ENCODE data around the gene RSPO3.
"Not testable (repeated sequence)": the region's sequence is repeated elsewhere in the genome, so short reads cannot be mapped to it uniquely, and the experiment has no call there.

Gene RSPO3, protein sequence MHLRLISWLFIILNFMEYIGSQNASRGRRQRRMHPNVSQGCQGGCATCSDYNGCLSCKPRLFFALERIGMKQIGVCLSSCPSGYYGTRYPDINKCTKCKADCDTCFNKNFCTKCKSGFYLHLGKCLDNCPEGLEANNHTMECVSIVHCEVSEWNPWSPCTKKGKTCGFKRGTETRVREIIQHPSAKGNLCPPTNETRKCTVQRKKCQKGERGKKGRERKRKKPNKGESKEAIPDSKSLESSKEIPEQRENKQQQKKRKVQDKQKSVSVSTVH

DNA sequence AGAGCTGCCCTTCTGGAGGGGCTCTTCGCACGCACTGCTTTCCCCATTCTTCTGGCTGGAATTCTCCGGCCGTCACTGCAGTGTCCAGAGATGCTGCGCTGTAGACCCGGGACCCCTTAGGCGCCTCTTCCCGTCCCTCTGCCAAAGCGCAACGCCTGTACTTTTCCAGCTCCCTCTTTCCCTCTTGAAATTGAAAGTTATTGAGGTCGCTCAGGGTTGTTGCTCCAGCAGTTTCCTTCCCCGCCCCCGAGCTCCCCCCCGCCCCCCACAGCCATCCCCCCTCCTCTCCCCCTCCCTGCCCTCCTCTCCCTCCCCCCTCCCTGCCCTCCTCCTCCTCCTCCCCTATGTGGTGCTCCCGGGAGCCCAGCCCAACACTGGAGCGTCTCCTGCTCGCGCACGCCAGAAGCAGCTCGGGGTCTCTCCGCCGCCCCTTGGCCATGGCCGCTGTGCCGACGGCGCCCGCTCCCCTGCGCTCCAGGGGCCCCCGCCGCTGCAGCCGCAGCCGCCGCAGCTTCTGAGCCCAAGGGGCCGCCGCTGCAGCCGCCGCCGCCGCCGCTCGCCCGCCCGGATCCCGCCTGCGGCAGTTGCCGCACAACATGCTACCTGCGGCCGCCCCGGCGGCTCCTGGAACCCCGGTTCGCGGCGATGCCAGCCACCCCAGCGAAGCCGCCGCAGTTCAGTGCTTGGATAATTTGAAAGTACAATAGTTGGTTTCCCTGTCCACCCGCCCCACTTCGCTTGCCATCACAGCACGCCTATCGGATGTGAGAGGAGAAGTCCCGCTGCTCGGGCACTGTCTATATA lies at the start of gene RSPO3:
Gene RSPO3 (plus strand): TSS at position 374 of the 804 bp plus-strand sequence. CDS start 522 bp downstream, outside the sequence.
- DNase-seq = peak; percentile 2

DNA sequence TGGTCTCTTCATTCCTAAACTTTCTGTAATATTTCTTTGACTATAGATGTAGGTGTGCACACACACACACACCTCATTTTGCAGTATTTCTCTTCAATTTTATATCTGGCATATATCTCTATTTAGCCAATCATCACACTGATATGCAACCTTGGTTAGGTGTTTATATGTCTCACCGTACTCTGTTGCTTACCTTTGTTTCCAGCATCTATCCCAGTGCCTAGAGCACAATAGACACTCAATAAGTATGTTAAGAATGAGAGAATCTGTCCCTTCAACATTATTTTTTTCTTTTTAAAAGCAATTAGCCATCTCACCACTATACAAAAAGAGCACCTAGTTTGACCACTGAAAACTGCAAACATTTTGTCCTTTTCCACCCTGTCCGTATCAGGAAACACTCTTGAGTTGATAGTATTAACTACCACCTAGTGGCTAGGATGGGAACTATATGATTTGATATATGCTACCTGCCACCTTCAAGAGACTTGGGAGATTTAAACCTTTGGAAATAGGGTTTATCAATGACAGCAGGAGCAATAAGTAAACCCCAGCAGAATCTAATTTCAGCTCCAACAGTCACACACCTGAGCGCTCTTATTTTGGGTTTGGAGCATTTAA lies 48.7 kb upstream of the RSPO3 start:
- DNase-seq = no peak

DNA sequence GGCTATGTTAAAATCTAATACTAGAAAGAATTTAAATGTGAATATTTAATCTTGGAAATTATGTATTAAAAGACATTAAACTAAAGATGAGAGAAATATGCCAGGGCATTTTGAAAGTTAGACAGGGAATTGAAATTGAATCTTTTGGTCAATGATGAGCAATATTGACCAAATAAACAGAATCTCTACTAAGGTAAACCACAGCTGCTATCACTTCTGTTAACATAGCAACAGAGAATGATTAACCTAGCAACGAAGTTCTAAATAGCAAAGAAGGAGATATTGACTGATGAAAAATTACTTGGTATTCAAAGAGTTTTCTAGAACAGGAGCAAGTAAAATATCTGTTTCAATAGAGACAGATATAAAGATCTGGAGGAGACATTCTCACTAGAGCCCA lies 45.2 kb upstream of the RSPO3 start:
- no peak for DNase-seq

DNA sequence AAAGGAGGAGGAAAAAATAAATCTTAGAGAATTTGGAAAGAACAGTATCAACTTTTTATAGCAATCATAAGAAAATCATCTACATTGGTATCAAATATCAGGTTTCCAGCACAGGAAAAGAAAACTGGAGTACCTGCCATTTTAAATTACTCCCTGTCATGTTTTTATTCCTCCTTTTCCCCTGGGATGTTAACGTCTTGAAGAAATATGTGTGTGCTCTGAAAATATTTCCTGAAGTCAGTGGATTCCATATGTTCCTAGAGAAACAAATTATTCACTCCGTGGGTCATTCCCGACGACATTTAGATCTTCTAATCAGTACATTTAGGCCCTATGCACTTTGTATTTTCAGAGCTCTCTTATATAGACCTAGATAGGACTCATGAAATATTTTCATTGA lies 42.0 kb upstream of the RSPO3 start:
- no peak for DNase-seq

DNA sequence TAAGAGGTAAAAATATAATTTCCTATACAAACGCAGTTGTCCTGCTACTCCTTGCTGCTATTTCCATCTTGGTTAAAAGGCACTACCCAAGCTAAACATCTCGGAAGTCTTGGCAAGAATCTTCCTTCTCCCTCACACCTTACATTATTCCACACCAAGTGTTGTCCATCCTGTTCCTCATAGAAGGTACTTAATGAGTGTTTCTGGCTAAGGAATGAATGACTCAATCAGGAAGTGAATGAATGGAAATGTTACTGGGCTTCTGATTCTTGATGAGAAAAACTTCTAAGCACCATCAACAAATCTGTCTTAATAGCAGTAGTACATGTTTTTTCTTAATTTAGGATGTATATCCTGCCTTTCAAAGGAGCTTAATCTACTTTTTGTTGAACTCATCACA lies 40.6 kb upstream of the RSPO3 start:
- DNase-seq = no peak

DNA sequence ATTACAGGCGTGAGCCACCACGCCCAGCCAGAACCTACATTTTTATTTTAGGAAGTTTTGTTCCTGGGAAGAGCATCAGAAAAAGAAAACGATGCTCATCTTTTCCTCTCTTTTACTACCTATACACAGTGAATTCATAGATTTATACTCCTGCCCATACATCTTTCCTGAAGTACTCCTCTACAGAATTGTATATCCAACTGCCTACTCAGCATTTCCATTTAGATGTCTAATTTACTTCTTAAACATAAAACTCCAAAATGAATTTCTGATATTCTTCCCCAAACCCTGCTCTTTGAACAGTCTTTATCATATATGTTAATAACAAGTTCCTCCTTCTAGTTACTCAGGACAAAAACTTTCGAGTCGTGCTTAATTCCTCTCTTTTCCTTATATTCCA lies 39.8 kb upstream of the RSPO3 start:
- DNase-seq = no peak

DNA sequence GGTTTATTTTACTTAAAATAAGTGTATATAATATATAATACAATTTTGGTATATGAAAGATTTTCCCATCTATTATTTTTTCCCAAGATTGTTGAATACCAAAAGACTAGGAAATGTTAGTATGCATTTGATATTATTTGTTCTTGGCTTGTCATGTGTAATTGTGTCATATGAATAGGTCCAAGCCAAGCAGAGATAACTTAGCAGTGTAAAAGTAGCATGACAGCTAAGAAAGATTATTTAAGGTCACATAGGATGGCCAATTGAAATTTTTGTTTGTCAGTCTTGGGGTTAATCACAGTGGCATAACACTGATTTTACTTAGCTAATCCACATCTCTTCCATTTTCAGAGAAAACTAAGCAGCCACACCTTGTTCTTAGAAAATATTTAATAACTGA lies 38.8 kb upstream of the RSPO3 start:
- DNase-seq = no peak

DNA sequence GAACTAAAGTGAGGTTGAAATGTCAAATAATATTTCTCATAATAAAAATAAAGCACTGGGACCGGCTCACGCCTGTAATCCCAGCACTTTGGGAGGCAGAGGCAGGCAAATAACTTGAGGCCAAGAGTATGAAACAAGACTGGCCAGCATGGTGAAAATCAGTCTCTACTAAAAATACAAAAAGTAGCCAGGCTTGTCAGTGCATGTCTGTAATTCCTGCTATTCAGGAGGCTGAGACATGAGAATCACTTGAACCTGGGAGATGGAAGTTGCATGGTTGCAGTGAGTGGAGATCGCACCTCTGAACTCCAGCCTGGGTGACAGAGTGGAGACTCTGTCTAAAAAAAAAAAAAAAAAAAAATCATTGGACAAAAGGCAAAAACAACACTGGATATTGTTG lies 38.4 kb upstream of the RSPO3 start:
- no peak for DNase-seq

DNA sequence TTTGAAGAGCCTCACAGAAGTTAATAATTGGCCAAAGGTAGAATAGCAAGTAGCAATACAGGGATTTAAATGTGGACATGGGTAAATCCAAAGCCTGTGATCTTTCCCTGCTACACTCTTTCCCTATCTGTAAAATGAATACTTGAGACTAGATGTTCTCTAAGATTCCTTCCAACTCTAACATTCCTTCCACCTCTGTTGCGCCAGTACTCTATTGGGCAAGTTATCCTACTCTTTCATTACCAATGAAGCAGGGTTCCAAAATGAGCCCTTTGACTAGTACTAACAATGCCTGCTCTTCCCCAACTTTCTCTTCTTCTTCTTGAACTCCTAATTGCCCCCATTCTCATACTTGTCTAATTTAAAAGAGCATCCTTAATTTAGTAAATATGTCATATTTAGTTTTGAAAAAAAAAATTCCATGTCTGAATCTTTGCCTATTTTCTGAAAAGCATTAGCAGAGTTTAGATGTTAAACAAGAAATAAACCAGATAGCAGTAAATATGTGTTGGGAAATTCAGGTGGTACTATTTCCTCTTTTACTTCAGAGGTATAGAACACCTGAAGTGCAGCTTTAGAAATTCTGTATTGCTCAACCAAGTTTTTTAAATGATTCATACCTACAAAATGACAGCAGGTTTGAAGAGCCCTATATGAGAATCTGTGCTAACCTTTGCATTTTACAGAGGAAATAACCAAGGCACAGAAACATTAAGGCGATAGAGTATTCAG lies 35.1 kb upstream of the RSPO3 start:
- DNase-seq = no peak

DNA sequence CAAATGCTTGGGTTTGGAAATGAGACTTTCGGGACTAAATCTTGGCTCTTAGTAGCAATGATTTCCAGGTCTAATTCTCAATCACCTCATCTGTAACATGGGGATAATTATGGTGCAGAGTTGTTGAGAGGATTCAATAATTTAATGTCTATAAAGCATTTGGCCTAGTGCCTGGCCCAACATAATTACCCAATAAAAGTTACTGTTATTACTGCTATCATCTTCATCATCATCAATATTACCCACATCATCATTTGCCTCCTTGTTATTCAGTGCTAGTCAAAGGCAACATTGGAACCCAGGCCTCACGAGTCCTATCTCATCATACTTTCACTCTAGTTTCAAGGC lies 34.5 kb upstream of the RSPO3 start:
- no peak for DNase-seq

DNA sequence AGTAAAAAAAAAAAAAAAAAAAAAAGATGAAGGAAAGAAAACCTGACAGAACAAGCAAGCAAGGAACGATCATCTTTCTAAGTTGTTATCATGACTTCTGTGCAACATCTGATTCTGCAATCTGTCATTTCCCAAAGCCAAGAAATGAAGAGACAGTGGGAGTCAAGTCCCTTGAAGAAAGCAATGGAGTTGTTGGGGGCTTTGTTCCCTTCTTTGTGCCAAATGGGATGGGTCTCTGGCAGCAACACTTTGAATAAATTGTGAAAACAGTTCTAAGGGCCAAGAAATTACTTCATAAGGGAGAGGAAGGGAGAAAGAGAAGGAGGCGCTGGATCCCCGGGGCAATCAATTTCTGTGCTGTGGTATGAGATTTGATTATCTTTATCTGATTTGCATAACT lies 33.3 kb upstream of the RSPO3 start:
- no peak for DNase-seq

DNA sequence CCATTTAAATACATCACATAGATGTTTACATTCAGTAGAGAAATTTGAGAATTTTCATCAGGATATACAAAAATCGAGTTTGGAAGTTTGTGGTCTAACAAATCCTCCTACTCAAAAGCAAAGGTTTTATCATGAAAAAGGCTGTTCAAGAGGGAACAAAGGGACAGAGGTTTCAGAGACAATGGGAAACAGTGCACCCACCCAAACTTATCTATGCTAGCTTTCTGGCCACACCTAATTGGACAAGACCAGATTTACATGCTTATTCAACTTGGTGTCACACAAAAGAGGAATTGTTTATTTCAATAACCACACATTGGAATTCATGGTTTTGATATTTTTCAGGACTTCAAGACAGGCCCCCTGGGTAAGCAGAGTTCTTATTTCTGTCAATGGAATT lies 28.4 kb upstream of the RSPO3 start:
- DNase-seq = no peak

DNA sequence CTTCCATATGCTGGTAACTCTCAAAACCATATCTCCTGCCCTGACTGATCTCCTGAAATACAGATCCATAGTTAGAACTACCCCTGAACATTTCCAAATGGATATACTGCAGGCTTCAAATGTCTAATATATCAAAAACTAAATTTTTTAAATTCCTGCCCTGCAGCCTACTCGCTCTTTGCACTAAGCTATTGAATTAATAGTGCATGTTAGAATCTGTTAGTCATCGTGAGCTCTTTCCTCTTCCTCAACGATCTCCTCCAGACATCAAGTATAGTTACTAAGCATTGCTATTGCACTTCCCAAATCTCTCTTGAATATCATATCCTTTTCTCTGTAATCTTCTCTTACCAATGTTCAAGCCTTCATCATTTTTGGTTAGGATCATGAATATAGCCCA lies 26.0 kb upstream of the RSPO3 start:
- DNase-seq = no peak

DNA sequence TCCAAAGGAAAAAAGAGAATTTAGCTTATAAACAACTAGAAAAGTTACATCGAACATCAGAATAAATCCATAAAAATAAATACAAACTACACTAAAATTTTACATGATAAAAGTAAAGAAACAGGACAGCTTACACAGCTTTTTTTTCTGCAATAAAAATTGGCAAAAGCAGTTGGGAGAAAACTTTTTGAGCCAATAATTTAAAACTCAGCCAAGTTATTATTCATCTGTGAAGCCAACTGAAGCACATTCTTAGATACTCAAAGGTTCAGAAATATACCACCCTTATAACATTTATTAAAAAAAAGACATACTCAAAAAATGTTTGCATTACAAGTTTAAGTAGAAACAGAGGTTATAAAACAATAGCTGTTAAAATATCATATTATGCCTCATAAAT lies 23.7 kb upstream of the RSPO3 start:
- no peak for DNase-seq

DNA sequence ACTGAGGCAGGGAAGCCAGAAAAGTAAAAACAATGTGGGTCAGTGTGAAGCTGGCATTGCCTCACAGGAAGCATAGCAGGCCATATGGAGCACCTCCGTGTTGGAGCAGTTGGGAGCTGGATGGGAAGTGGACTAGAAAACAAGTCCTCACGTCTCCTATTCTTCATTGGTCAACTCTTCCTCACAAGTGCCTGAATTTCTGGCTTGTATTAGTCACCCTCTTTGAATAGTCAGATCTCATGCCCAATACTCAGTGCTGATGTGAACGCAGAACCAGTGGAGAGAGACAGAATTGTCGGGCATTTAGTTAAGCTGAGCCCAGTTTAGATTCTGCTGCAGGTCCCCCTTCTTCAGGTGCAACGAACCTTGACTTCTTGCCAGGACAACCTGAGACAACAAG lies 22.3 kb upstream of the RSPO3 start:
- DNase-seq = no peak

DNA sequence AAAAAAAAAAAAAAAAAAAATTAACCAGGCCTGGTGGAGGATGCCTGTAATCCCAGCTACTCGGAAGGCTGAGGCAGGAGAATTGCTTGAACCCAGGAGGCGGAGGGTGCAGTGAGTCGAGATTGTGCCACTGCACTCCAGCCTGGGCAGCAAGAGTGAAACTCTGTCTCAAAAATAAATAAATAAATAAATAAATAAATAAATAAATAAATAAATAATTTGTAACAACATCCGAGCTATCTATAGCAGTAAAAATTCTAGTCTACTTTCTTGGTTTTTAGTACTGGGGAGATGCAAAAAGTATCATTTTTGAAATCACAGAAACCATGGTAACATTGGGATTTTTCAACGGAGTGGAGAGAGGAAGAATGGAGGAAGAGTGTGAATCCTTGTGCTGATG lies 21.0 kb upstream of the RSPO3 start:
- not testable (repeated sequence) for DNase-seq

DNA sequence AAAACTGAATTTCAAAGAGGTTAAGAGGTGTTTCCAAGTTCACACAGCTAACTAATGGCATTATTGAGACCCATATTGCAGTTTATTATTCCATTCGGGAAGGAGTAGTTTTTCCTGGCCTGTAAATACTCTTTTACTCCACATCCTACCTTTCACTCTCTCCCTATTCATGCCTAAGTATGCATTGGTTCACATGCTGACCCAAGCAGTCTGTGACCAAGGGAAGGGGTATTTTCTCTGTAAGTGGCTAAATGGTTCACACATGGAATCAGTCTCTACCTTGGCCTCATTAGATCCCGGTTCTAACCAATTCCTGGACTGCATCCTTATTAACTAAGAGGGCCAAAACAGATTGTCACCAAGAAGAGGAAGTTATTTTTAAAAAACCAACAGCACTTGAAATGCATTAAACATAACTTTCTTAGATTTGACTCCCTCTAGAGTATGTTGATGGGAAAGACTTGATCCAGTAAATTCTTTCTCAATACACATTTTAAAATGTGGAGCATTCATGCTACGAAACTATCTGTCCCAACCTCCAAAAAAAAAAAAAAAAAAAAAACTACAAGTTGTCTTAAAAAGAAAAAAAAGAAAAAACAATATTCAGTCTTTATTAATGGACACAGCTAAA lies 17.8 kb upstream of the RSPO3 start:
- no peak for DNase-seq

DNA sequence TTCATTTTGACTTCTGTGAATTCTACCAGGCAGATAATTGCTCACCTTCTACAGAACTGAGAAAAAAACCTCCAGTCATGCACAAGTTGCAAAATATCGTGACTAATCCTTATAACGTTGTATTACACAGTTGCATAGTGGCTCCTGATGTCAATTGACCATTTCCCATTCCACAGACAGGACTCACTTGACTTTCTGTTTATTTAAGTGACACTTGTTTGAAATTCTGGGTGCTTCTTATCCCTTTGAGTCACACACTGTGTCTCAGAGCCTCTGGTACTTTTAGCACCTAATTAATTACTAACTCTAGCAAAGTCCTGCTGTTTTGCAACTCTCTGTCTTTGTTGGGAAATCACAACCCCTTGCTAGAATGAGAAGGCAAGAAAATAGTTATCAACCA lies 16.2 kb upstream of the RSPO3 start:
- DNase-seq = no peak

DNA sequence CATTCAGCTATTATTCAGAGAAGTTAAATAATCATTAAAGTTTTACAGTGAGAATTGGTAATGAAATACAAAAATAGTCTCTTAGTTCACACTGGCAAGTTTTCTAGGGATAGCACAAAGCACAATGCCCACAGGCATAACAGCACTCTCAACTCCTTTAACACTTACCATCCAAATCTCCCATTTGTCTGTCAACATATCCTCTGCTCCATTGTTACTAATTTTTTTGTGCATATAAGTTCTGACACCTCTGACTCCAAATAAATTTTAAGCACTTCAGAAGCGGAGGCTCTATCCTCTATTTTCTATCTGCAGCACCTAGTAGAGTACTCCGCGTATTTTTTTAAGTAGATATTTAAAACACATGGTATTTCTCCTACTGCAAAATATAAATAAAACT lies 15.6 kb upstream of the RSPO3 start:
- DNase-seq = no peak

DNA sequence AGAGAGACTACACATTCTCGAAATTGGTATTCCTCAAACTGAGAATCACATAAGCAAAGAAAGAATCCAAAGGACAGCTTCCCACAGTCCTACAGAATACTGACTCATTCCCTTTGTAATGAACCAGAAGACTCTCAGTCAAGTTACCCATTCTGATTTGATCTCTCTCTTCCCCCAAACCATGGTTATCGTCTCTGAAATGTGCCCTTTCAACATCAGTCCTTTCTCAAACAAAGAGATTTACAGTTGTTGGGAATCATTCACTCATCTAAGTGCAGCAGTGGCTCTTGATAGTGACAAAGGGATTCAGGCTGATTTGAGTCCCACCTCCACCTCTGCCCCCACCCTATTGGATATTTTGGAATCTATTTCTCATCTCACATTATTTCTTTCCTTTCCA lies 15.0 kb upstream of the RSPO3 start:
- no peak for DNase-seq

DNA sequence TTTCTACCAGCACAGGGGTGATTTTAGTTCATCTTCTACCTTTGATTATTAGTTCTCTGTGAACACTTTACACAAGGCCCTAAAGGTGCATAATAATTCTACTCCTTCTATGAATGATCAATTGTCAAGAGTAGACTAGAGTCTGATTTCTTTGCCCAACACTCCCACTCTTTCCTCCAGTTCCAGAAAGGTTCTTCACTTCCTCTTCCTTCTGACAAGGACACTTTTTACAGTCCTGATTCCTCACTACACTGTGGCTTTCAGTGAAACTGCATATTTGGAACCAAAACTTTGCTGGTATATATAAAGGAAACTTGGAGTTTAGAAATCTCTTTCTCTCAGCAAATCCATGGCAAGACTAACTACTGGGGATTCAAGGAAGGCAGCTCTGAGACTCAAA lies 10.6 kb upstream of the RSPO3 start:
- no peak for DNase-seq

DNA sequence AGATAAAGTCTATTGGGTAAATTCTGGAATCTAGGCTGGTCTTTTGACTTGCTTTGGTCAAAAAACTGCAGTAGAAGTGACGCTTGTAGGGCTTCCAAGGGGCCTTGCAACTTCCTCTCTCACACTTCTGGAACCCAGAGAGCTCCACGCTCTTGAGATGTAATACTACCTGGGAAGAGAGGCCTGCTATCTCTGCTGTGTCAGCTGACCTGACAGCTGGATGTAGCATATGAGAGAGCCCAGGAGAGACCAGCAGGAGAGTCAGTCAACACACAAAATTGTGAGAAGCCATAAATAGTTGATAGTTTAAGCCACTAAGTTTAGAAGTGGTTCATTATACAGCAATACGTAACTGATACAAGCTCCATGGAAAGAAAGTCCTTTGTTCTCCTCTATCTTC lies 7.8 kb upstream of the RSPO3 start:
- DNase-seq = no peak

DNA sequence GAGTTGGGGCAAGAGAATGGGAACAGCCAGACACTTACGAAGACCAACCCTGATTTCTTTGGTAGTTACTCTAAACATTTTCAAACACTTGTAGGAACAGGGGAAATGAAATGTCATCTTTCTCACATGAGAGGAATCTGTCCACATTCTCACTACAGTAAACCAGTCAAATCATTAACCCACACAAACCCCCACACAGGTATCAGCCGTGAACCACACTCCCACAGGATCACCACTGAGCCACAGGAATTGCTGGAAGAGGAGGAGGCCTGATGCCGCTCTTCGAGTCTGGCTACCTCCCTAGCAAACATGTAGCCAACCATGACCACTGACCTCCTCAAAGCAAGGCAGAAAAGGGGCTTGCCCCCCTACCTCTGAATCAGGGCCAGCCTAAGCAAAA lies 6.9 kb upstream of the RSPO3 start:
- DNase-seq = no peak

Measured in stimulated activated CD4-positive, alpha-beta T cell treated with anti-CD3 and anti-CD28 coated beads, Interleukin-4, amount 100 ng/mL, for 1 hour (primary cell).